ENCODE results near the gene MMADHC. TPM values are rescaled to one million over a fixed set of nuclear protein-coding genes. Genes with fewer than 3 reads are reported as not detected.

Gene MMADHC
- total RNA-seq, 1 donor from 2014 or later, result 102 TPM

GRCh38 chr2:149559341-149560068 lies 28.1 kb downstream of the MMADHC start:
- intact Hi-C loops (cut with micrococcal nuclease), result loop anchor here (2.0 to 10.0 kb wide), 4 partner anchors 23 to 1615 kb away; no protein-coding TSS in a partner anchor

- intact Hi-C loops (cut with micrococcal nuclease), result no loop called here
These were observed 31.1 kb downstream of the MMADHC start for GRCh38 chr2:149556452-149556851.

- intact Hi-C loops (cut with micrococcal nuclease), result no loop called here
These were observed 34.7 kb downstream of the MMADHC start for GRCh38 chr2:149552830-149553229.

GRCh38 chr2:149552226-149552625 lies 35.3 kb downstream of the MMADHC start:
- intact Hi-C loops (cut with micrococcal nuclease), result no loop called here

GRCh38 chr2:149544692-149545091 lies 42.9 kb downstream of the MMADHC start:
- intact Hi-C loops (cut with micrococcal nuclease), result no loop called here

GRCh38 chr2:149543845-149544244 lies 43.7 kb downstream of the MMADHC start:
- intact Hi-C loops (cut with micrococcal nuclease), result no loop called here

- intact Hi-C loops (cut with micrococcal nuclease), result no loop called here
These were observed 47.4 kb downstream of the MMADHC start for GRCh38 chr2:149540138-149540537.

- intact Hi-C loops (cut with micrococcal nuclease), result no loop called here
These were observed 49.3 kb downstream of the MMADHC start for GRCh38 chr2:149538138-149538833.

GRCh38 chr2:149537092-149537726 lies 50.4 kb downstream of the MMADHC start:
- intact Hi-C loops (cut with micrococcal nuclease), result loop anchor here (2.0 kb wide), 2 partner anchors 24 to 50 kb away; partner anchors contain the start of gene MMADHC

GRCh38 chr2:149536649-149537048 lies 50.9 kb downstream of the MMADHC start:
- intact Hi-C loops (cut with micrococcal nuclease), result loop anchor here (2.0 kb wide), 2 partner anchors 24 to 50 kb away; partner anchors contain the start of gene MMADHC

GRCh38 chr2:149534674-149535073 lies 52.9 kb downstream of the MMADHC start:
- intact Hi-C loops (cut with micrococcal nuclease), result no loop called here

GRCh38 chr2:149528983-149529382 lies 58.6 kb downstream of the MMADHC start:
- intact Hi-C loops (cut with micrococcal nuclease), result no loop called here

- intact Hi-C loops (cut with micrococcal nuclease), result no loop called here
These were observed 59.4 kb downstream of the MMADHC start for GRCh38 chr2:149527998-149528755.

- intact Hi-C loops (cut with micrococcal nuclease), result no loop called here
These were observed 60.9 kb downstream of the MMADHC start for GRCh38 chr2:149526689-149527088.

GRCh38 chr2:149525323-149525722 lies 62.3 kb downstream of the MMADHC start:
- intact Hi-C loops (cut with micrococcal nuclease), result no loop called here

Measured in T-helper 2 cell treated with Interferon-gamma antibody and Interleukin-4, amounts not matched to agents 100 ng/mL and 5 ng/mL, for 36 hours (primary cell).